OCI-LY1 (cell line): ENCODE results near the gene MYO10.

Experiments
- H2AFZ ChIP-seq: fragments of 200-600 bp; sonication (generic), shearing (Covaris generic); 2 replicates; pipeline ENCODE4 v1.6.0; 2014; ENCODE audit warnings: antibody characterized with exemption, mild to moderate bottlenecking, low read length
- H3F3A ChIP-seq: fragments of 200-600 bp; sonication (generic), shearing (Covaris generic); 2 replicates; pipeline ENCODE4 v1.6.0; 2014; ENCODE audit warnings: mild to moderate bottlenecking, antibody characterized with exemption, low read length, moderate library complexity; ENCODE audit not compliant: insufficient read depth
- H3K27ac ChIP-seq: fragments of 200-600 bp; sonication (generic); 2 replicates; pipeline ENCODE4 v1.5.1; 2014; ENCODE audit warnings: low read length, mixed run types, mild to moderate bottlenecking, low read depth; ENCODE audit not compliant: poor library complexity, severe bottlenecking
- H3K27me3 ChIP-seq: fragments of 200-600 bp; sonication (generic); 2 replicates; pipeline ENCODE4 v1.6.0; 2014; ENCODE audit warnings: antibody characterized with exemption, mild to moderate bottlenecking, low read length, moderate library complexity; ENCODE audit not compliant: insufficient read depth
- H3K36me3 ChIP-seq: fragments of 200-600 bp; sonication (generic); 2 replicates; pipeline ENCODE4 v1.6.1; 2014; ENCODE audit warnings: mild to moderate bottlenecking, antibody characterized with exemption, low read length, moderate library complexity, mixed read lengths; ENCODE audit not compliant: insufficient read depth
- H3K4me1 ChIP-seq: fragments of 200-600 bp; sonication (generic); 2 replicates; pipeline ENCODE4 v1.5.1; 2014; ENCODE audit warnings: mild to moderate bottlenecking, low read length, moderate library complexity; ENCODE audit not compliant: insufficient read depth, severe bottlenecking
- H3K4me2 ChIP-seq: fragments of 200-600 bp; sonication (generic), shearing (Covaris generic); 2 replicates; pipeline ENCODE4 v1.6.1; 2014; ENCODE audit warnings: low read length
- H3K4me3 ChIP-seq: fragments of 200-600 bp; sonication (generic); 2 replicates; pipeline ENCODE4 v1.5.1; 2014; ENCODE audit warnings: low read length, low read depth, mild to moderate bottlenecking, mixed read lengths; ENCODE audit not compliant: poor library complexity, severe bottlenecking
- H3K79me2 ChIP-seq: fragments of 200-600 bp; shearing (Covaris generic); 2 replicates; pipeline ENCODE4 v1.6.1; 2016; ENCODE audit warnings: mixed run types, low read length, mixed read lengths; ENCODE audit not compliant: insufficient read depth
- H3K9ac ChIP-seq: fragments of 200-600 bp; sonication (generic), shearing (Covaris generic); 2 replicates; pipeline ENCODE4 v1.6.1; 2014; ENCODE audit warnings: mild to moderate bottlenecking, low read length, mixed read lengths
- H3K9me2 ChIP-seq: fragments of 200-600 bp; sonication (generic), shearing (Covaris generic); 2 replicates; pipeline ENCODE4 v1.6.1; 2014; ENCODE audit warnings: low read depth, mild to moderate bottlenecking, low read length, mixed read lengths
- H3K9me3 ChIP-seq: fragments of 200-600 bp; shearing (Covaris generic); 2 replicates; pipeline ENCODE4 v1.6.1; 2014; ENCODE audit warnings: low read length, mixed read lengths
- H4K20me1 ChIP-seq: fragments of 200-600 bp; sonication (generic), shearing (Covaris generic); 2 replicates; pipeline ENCODE4 v1.6.0; 2016; ENCODE audit warnings: mild to moderate bottlenecking, low read length; ENCODE audit not compliant: insufficient read depth
- CTCF ChIP-seq: fragments of 200-600 bp; sonication (generic), shearing (Covaris generic); IDR thresholded peaks from 2 replicates; pipeline ENCODE4 v1.5.1; 2017; ENCODE audit warnings: mild to moderate bottlenecking, antibody characterized with exemption, low read length, moderate library complexity, mixed read lengths
- EZH2 ChIP-seq: fragments of 200-600 bp; sonication (generic), shearing (Covaris generic); IDR thresholded peaks from 2 replicates; pipeline ENCODE4 v1.8.0; 2017; ENCODE audit warnings: borderline replicate concordance, mixed run types, mild to moderate bottlenecking, antibody characterized with exemption, low read length, moderate library complexity, mixed read lengths

Gene MYO10

GRCh38 chr5:16709691-16710433 is 226.2 kb downstream of the MYO10 start:
- no peaks in the 10 kb centered on the region for H3K36me3 ChIP-seq
- H3K27me3 ChIP-seq, result no peaks in the 10 kb centered on the region
- H3F3A ChIP-seq, result no peaks in the 10 kb centered on the region
- no peaks in the 10 kb centered on the region for H3K9me3 ChIP-seq
- H3K4me2 ChIP-seq, result no peak overlapping the region
- no peaks in the 10 kb centered on the region for H3K4me1 ChIP-seq
- no peak overlapping the region for H2AFZ ChIP-seq
- H3K79me2 ChIP-seq, result no peaks in the 10 kb centered on the region
- no peaks in the 10 kb centered on the region for H4K20me1 ChIP-seq
- no peak overlapping the region for H3K27ac ChIP-seq
- H3K9ac ChIP-seq, result no peak overlapping the region
- no peaks in the 10 kb centered on the region for H3K9me2 ChIP-seq
- TF ChIP-seq CTCF (no peak), EZH2 (no peak)
- H3K4me3 ChIP-seq, result no peak overlapping the region

GRCh38 chr5:16707869-16708192 is 228.3 kb downstream of the MYO10 start:
- Histone ChIP-seq H3K36me3 (no peaks in the 10 kb centered on the region), H3K9ac (no peak overlapping the region), H3K4me3 (no peak overlapping the region), H3K9me2 (no peaks in the 10 kb centered on the region), H3K9me3 (no peaks in the 10 kb centered on the region), H4K20me1 (no peaks in the 10 kb centered on the region), H3K79me2 (no peaks in the 10 kb centered on the region), H3K27ac (no peak overlapping the region), H2AFZ (no peak overlapping the region), H3K27me3 (no peaks in the 10 kb centered on the region), H3F3A (no peaks in the 10 kb centered on the region), H3K4me2 (no peak overlapping the region), H3K4me1 (no peaks in the 10 kb centered on the region)
- TF ChIP-seq CTCF (no peak), EZH2 (no peak)

GRCh38 chr5:16707168-16707868 is 228.8 kb downstream of the MYO10 start:
- no peak overlapping the region for H3K4me3 ChIP-seq
- no peak overlapping the region for H3K9ac ChIP-seq
- H3K4me1 ChIP-seq, result no peaks in the 10 kb centered on the region
- no peak overlapping the region for H3K27ac ChIP-seq
- TF ChIP-seq EZH2 (no peak), CTCF (no peak)
- H2AFZ ChIP-seq, result no peak overlapping the region
- no peaks in the 10 kb centered on the region for H3K9me3 ChIP-seq
- no peaks in the 10 kb centered on the region for H3K36me3 ChIP-seq
- no peaks in the 10 kb centered on the region for H3K9me2 ChIP-seq
- H3K27me3 ChIP-seq, result no peaks in the 10 kb centered on the region
- no peaks in the 10 kb centered on the region for H3K79me2 ChIP-seq
- no peak overlapping the region for H3K4me2 ChIP-seq
- no peaks in the 10 kb centered on the region for H4K20me1 ChIP-seq
- no peaks in the 10 kb centered on the region for H3F3A ChIP-seq
